ENCODE measurements around the gene ZFHX3.

ZFHX3 gene

GRCh38 chr16:73054813-73055482, 7.0 kb upstream of the ZFHX3 start:
- DNase-seq (ENCODE audit: low read depth in 2 of 2): no peak

GRCh38 chr16:73054498-73054812, 6.5 kb upstream of the ZFHX3 start:
- no peak for DNase-seq (ENCODE audit: low read depth in 2 of 2)

GRCh38 chr16:73054125-73054484, 6.2 kb upstream of the ZFHX3 start:
- no peak for DNase-seq (ENCODE audit: low read depth in 2 of 2)

GRCh38 chr16:73053364-73054124, 5.6 kb upstream of the ZFHX3 start:
- no peak for DNase-seq (ENCODE audit: low read depth in 2 of 2)

- DNase-seq (ENCODE audit: low read depth in 2 of 2): no peak
These were observed 5.1 kb upstream of the ZFHX3 start for GRCh38 chr16:73053038-73053363.

GRCh38 chr16:73052576-73052975, 4.6 kb upstream of the ZFHX3 start:
- DNase-seq (ENCODE audit: low read depth in 2 of 2): no peak

GRCh38 chr16:73051961-73052360, 4.0 kb upstream of the ZFHX3 start:
- DNase-seq (ENCODE audit: low read depth in 2 of 2): no peak

- no peak for DNase-seq (ENCODE audit: low read depth in 2 of 2)
These were observed 3.3 kb upstream of the ZFHX3 start for GRCh38 chr16:73051226-73051625.

GRCh38 chr16:73050201-73051099, 2.5 kb upstream of the ZFHX3 start:
- DNase-seq (ENCODE audit: low read depth in 2 of 2): no peak

GRCh38 chr16:73049511-73049910, 1.6 kb upstream of the ZFHX3 start:
- DNase-seq (ENCODE audit: low read depth in 2 of 2): no peak

GRCh38 chr16:73049091-73049490, 1.2 kb upstream of the ZFHX3 start:
- no peak for DNase-seq (ENCODE audit: low read depth in 2 of 2)

GRCh38 chr16:73048292-73049080, 558 bp upstream of the ZFHX3 start:
- no peak for DNase-seq (ENCODE audit: low read depth in 2 of 2)

- DNase-seq (ENCODE audit: low read depth in 2 of 2): no peak
These were observed 750 bp downstream of the ZFHX3 start for GRCh38 chr16:73047221-73047535.

- DNase-seq (ENCODE audit: low read depth in 2 of 2): no peak
These were observed 1.1 kb downstream of the ZFHX3 start for GRCh38 chr16:73046849-73047214.

- DNase-seq (ENCODE audit: low read depth in 2 of 2): no peak
These were observed 1.6 kb downstream of the ZFHX3 start for GRCh38 chr16:73046202-73046848.

GRCh38 chr16:73043828-73044467, 4.0 kb downstream of the ZFHX3 start:
- DNase-seq (ENCODE audit: low read depth in 2 of 2): no peak

GRCh38 chr16:73042807-73043206, 5.1 kb downstream of the ZFHX3 start:
- DNase-seq (ENCODE audit: low read depth in 2 of 2): no peak

GRCh38 chr16:73041676-73042075, 6.3 kb downstream of the ZFHX3 start:
- DNase-seq (ENCODE audit: low read depth in 2 of 2): no peak

- DNase-seq (ENCODE audit: low read depth in 2 of 2): no peak
These were observed 7.1 kb downstream of the ZFHX3 start for GRCh38 chr16:73040735-73041402.

- no peak for DNase-seq (ENCODE audit: low read depth in 2 of 2)
These were observed 7.8 kb downstream of the ZFHX3 start for GRCh38 chr16:73040136-73040535.

Data from stimulated activated CD8-positive, alpha-beta memory T cell treated with anti-CD3 and anti-CD28 coated beads, Interleukin-7, amount 100 ng/mL, for 1 hour (primary cell).